Raji (cell line): ENCODE data around the gene FAM81A.

Experiments
- POLR2A ChIP-seq: IDR thresholded peaks from 2 replicates; pipeline ENCODE4 v1.6.1; 2011; ENCODE audit warnings: low read depth, low read length, control low read depth; ENCODE audit not compliant: insufficient read depth

The FAM81A gene

DNA sequence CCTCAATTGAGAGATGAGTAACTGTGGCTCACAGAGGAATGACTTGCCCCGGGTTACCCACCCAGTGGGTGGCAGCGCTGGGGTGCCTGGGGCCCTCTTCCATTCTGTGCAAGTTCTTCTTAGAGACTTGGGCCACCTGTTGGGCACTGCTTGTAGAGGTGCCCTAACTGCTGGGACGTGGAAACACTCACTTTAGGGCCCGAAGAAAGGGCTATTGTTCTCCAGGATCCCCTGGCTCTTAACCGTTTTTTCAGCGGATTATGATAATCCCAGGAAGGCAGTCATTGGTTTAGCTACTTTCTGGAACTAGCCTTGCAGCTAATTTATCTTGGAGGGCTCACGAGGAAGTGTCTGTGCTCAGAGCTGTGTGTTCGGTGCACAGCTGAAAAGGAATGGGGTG, 107.6 kb downstream of the FAM81A start:
- TF ChIP-seq POLR2A: no peak

DNA sequence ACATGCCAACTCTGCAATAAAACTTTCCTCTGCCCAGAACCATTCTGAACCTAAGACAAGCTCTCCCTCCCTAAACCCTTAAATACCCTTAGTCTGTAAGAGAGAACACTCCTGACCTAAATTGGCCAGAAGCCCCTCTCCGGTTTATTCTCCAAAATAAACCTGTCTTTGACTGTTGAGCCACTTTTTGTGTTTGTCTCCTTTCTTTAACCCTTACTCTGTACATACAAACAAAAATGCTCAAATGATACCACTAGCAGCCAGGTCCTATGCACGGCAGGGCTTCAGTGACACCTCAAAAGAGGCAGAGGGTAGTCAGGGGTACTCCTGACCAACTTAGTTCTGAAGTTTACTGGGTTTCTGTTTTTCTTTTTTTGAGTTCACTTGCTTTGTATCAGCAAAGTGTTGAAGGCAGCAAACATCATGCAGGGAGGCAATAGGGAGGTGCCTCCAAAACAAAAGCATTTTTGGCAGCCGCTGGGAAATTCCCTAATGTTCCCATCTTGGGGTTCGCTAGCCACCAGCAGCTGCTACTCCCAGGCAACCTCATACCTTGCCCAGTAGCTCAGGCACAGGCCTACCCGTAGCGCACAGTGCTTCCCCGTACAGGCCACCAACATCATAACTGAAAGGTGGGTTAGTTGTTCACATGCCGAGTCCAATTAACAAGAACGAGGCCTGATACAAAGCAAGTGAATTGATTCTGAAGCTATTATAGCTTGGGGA, 110.7 kb downstream of the FAM81A start:
- TF ChIP-seq POLR2A: no peak

DNA sequence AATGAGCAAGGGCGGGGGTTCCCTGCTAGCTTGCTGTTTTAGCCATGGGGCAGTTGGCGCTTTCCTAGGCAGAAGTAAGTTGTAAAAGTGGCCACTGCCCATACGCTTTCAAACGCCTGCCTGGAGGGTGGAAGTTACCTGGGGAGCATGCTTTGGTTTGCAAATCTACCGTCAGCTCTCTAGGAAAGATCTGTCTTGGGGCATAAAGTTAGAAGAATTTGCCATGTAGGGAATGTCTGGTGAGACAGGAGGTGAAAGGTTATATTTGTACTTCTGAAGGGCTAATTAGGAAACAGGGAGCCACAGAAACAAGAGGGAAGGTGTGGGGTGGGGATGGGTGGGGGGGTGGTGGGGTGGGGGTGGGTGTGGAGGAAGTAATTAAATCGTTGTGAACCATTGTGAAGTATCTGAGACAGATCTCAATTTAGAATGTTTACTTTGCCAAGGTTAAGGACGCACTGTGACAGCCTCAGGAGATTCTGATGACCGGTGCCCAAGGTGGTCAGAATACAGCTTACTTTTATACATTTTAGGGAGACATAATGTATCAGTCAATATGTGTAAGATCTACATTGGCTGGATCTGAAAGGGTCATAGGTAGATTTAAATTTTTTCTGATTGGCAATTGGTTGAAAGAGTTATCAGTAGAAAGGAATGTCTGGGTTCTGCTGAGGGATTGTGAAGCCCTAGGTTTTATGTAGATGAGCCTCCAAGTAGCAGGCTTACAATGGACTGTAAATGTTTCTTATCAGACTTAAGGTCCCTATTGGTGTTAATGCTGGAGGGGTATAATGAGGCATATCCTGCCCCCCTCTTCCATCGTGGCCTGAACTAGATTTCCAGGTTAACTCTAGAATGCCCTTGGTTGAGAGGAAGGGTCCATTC, 111.6 kb downstream of the FAM81A start:
- no peak for TF ChIP-seq POLR2A

DNA sequence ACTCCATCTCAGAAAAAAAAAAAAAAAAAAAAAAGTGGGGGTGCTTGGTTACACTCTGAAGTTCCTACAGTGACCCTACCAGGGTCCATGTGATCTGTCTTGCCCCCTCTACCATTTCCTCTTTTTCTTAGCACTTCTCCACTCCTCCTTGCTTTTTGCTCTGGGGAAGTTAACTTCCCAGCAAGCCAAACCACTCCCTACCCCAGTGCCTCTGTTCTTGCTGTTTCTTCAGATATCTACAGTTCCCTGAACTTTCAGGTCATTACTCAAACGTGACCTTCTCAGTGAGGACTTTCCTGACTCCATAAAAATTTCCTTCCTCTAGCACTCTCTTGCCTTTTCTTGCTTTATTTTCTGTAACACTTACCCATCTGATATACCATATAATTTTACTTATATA, 112.5 kb downstream of the FAM81A start:
- TF ChIP-seq POLR2A: no peak

DNA sequence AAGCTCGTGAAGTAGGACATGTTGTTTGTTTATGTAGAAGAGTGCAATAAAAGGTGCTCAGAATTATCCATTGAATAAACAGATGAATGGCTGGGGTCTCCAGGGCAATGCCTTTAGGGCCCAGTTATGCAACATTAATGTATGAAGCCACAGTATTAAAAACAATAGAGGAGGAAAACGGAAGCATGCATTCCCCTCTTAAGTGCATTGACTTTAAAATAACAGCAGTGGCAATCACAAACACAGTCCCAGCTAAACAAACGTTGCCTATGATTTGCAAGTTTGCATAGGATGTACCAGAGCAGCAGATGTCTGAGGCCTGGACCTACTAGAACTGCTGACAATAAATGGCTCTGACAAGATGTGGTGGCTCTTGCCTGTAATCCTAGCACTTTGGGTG, 113.0 kb downstream of the FAM81A start:
- TF ChIP-seq POLR2A: no peak

DNA sequence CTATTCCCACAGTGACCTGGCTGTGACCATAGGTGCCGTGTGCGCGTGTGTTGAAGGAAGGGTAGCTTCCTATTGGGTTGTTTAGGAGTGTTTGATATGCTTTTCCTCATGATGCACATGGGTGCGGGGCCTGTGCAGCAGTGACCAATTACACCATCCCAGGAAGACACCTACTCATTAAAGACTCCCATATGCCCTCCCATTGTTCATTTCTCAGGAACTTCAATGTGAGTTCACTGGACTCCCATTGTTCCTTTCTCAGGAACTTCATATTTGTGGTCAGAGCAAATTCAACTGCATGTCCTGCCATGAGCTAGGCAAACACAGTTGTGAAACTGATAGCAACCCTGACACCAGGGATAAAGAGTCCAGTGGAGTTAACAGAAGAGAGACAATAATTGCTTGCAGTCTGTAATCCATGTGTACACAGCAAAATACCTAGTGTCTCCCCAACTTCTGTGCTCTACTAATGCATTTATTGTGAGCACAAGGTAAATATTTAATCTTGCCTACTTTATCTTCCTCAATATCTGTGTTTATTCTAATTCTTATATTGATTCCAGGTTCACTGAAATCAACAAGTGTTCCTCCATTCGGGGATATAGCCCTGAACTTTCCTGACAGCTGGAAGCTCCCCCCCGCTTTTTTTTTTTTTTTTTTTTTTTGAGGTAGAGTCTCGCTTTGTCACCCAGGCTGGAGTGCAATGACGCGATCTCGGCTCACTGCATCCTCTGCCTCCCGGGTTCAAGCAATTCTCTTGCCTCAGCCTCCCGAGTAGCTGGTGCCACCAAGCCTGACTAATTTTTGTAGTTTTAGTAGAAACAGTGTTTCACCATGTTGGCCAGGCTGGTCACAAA, 116.1 kb downstream of the FAM81A start:
- TF ChIP-seq POLR2A: no peak

DNA sequence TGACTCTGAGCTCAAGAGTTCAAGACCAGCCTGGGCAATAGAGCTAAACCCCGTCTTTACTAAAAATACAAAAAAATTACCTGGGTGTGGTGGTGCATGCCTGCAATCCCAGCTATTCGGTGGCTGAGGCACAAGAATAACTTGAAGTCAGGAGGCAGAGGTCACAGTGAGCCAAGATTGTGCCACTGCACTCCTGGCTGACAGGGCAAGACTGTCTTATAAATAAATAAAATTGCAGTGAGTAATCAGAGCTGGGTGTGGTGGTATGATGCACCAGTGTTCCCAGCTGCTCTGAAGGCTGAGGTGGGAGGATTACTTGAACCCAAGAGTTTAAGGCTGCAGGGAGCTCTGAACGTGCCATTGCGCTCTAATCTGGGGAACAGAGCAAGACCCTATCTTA, 117.7 kb downstream of the FAM81A start:
- no peak for TF ChIP-seq POLR2A

DNA sequence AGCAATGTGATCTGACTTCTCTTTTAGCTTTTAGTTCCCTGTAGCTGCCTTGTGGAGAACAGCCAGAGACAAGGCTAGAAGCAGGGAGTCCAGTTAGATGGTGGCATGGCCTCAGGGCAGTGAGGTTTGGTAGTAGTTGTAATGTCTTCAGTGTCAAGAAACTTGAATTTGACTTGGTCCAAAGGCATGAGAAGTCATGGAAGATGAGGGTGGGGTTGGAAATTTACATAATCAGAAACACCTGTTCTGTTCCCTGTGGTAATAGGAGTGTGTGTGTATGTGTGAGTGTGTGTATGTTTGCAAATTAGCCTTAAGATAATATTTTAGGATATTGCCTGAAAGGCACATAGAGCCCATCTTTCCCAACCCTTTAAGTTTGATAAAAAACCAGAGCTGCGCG, 118.4 kb downstream of the FAM81A start:
- TF ChIP-seq POLR2A: no peak

DNA sequence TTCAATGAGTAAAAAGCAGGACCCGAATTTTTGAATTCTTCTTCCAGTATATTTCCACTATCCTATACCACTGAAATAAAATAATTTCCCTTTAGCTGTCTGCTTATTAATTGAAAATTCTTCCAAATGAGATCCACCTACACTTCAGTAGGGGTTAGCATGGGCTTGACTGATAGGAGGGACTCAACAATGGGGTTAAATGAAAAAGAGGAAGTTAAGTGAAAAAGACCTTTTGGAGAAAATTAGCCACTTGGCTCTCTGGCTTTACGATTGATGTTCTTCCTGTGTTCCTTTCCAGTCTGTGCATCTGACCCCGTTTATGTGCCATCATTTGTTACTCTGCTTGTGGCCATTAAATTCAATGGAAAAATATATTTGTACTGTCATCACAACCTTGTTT, 119.6 kb downstream of the FAM81A start:
- TF ChIP-seq POLR2A: no peak

DNA sequence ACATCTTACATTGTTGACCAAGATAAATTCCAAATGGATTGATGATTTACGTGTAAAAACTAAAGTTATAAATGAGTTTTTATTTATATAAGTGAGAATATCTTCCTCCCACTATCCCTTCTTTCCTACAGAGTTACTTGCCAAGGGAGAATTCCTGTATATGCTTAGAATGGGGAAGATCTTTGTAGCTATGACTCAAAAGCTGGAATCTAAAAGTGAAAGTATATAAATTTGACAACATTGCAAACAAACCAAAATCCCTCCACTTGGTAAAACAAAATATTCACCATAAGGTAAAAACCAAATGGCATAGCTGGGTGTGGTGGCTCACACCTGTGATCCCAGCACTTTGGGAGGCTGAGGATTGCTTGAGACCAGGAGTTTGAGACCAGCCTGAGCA, 120.9 kb downstream of the FAM81A start:
- no peak for TF ChIP-seq POLR2A

DNA sequence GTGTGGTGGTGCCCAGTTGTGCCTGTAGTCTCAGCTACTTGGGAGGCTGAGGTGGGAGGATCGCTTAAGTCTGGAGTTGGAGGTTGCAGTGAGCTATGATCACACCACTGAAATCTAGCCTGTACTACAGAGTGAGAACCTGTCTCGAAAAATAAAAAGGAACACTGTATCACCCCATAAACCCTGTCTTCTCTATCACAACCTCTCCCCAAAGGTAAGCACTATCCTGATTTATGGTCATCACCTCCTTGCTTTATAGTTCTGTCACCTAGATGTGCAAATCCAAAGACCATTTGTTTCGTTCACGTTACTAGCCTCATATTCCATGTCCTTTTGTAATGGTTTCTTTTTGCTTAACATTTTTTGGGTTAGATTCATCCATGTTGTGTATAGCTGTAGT, 123.6 kb downstream of the FAM81A start:
- TF ChIP-seq POLR2A: no peak

DNA sequence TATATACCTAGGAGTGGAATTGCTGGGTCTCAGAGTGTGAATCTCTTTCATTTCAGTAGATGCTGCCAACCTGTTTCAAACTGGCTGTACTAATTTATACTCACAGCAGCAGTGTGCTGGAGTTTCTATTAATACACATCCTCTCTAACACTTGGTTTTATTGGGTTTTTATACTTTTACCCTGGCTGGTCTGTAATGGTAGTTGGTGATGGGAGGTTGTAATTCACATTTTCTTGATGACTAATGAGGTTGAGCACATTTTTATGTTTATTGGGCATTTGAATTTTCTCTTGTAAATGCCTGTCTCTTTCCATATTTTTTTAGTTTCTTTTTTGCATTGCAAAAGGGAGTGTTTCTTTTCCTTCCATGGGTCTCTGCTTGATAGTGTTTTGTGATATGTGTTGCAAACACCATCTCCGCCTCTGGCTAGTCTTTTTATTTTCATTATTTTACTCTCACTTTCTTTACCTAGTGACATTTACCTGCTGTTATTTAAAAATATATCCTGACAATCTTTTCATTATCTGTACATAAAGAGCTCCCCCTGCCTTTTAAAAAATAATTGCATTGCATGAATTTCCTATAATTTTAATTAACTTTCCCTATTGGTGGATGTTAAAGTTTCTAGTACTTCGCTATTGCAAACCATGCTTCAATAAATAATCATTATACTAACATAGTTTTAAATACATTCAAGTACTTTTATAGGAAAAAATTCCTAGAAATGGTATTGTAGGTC, 124.6 kb downstream of the FAM81A start:
- no peak for TF ChIP-seq POLR2A

DNA sequence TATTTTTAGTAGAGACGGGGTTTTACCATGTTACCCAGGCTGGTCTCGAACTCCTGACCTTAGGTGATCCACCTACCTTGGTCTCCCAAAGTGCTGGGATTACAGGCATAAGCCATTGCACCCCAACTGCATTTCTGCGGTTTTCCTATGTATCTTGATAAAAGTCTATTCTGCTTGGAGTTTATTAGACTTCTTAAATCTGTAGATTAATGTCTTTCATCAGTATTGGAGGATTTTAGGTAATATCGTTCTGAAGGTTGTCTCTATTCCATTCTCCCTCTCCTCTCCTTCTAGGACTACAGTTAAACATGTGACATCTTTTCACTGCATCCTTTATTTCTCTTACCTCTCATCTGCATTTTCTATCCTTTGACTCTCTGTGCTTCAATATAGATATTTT, 127.3 kb downstream of the FAM81A start:
- no peak for TF ChIP-seq POLR2A

DNA sequence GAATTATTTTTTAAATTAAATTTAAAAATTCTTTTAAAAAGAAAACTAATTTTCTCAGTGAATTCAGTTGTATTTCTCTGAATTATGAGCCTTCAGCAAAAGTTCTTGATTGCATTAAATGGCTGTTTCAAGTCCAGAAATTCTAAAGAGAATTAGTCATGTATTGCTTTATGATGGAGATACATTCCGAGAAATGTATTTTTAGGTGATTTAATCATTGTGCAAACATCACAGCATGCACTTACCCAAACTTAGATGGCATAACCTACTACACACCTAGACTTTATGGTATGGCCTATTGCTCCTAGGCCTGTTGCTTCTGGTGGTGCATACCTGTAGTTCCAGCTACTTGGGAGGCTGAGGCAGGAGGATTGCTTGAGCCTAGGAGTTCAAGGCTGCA, 129.3 kb downstream of the FAM81A start:
- TF ChIP-seq POLR2A: no peak

DNA sequence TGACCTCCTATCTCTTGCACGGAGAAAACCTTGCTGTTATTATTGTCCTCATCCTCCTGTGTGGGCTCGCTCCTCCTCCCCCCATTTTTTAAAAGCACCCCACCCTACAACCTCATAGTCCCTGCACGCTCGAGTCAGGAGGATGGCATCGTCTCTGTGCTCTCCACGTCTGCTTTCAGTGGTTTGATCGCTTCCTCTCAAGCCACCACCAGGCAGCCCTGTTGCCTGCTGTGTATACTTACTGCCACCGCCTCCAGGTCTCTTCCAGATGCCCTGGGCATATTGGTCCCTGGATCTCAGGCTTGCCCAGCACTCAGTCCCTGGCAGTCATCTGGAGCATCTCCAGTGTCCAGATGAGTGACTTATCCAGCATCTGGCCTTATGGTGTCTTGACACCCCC, 131.5 kb downstream of the FAM81A start:
- no peak for TF ChIP-seq POLR2A
